AG09309 (cell line): Measurements from ENCODE around the gene RFNG.

Experiments used
- DNase-seq: peaks from one replicate; pipeline ENCODE4 v3.0.0-alpha.2; 2010; ENCODE audit warnings: low read depth
- H3K4me3 ChIP-seq: 2 replicates; pipeline ENCODE4 v1.5.1; 2011; ENCODE audit warnings: mild to moderate bottlenecking, low read depth, low read length, moderate library complexity; ENCODE audit not compliant: control insufficient read depth
- TF ChIP-seq, protein P1 (sequence below): IDR thresholded peaks from 2 replicates; pipeline ENCODE4 v1.5.1; 2011; ENCODE audit warnings: mild to moderate bottlenecking, low read depth, low read length, inconsistent platforms; ENCODE audit not compliant: insufficient read depth, control insufficient read depth; ENCODE audit errors: missing control alignments

The RFNG gene

DNA sequence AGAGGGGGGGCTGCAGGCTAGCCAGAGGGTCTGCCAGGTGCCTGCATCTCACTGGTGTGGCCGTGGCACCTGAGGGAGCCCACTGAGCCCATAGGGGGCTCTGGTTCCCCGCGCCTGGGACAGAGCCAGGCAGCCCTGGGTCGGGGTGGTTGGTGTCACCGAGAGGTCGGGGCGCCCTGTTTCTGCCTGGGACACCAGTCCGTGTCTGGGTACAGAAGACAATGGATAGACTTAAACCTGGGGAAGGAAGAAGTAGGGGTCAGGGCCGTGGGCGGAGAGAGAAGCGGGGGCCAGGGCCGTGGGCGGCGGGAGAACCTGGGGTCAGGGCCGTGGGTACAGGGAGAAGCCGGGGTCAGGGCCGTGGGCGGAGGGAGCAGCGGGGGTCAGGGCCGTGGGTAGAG lies 3.0 kb downstream of the RFNG start:
- H3K4me3 ChIP-seq = no peak overlapping the region
- TF ChIP-seq, protein P1, sequence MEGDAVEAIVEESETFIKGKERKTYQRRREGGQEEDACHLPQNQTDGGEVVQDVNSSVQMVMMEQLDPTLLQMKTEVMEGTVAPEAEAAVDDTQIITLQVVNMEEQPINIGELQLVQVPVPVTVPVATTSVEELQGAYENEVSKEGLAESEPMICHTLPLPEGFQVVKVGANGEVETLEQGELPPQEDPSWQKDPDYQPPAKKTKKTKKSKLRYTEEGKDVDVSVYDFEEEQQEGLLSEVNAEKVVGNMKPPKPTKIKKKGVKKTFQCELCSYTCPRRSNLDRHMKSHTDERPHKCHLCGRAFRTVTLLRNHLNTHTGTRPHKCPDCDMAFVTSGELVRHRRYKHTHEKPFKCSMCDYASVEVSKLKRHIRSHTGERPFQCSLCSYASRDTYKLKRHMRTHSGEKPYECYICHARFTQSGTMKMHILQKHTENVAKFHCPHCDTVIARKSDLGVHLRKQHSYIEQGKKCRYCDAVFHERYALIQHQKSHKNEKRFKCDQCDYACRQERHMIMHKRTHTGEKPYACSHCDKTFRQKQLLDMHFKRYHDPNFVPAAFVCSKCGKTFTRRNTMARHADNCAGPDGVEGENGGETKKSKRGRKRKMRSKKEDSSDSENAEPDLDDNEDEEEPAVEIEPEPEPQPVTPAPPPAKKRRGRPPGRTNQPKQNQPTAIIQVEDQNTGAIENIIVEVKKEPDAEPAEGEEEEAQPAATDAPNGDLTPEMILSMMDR = no peak
- DNase-seq = no peak

DNA sequence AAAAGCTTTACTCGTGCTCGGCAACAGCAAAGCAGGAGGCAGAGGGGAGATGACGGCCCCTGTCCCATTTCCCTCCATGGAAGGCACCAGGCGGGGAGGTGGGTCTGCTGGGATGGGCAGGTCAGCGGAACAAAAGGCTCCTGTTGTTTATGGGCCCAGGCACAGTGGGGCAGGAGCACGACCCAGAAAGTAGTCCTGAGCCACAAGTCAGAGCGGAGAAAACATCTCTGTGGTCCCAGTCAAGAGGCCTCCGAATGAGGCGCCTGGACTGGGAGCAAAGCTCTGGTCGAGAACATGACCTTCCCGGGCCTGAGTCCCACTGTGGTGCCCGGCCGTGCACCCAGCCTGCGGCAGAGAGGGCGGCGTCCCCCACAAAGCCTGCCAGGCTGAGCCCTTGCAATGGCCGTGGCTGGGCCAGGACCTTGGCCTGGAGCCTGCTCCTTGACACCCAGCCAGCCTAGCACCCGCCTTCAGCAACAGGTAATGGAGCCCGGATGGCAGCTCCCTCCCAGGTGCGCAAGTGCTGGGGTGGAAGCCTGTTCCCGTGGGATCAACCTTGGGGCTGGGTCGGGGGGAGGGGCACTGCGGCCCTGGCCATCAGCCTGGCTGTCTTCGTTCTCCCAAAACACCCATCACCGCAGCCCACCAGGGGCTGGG lies 3.6 kb downstream of the RFNG start:
- TF ChIP-seq, protein P1 = no peak
- DNase-seq = no peak
- H3K4me3 ChIP-seq = no peak overlapping the region

DNA sequence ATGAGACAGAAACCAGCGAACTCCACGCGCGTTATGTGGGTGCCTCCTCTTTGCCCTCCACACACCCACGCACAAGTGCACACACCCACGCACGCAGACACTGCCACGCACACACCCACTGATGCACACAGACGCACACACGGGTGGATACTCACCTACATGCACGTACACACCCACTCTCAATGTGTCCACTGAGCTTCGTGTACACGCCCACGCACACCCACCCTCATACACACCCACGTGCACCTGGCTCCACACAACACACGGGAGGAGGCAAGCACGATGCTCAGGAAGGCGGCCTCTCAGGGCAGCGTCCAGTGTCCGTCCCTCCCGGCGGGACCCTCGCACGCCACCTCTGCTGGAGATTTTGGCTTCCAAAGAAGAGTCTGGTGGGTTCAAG lies 4.2 kb downstream of the RFNG start:
- TF ChIP-seq, protein P1 = no peak
- no peak overlapping the region for H3K4me3 ChIP-seq
- DNase-seq = no peak

DNA sequence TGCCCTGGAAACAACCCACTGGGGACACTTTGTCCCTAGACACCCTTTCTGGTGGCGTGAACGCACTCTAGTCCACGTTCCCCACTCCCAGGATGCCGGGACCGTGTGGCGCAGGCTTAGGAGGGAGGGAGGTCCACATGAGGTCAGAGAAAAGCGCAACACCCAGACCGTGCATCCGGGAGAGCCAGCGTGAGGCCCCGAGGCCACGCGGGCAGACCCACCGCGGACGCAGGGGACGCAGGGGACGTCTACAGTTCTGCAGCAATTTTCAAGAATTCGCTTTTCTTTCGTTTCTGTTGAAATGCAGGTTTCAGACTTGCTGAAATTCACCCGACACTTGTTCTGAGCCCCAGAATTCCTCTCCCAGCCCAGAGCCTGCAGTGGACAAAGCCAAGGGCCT lies 4.7 kb downstream of the RFNG start:
- no peak overlapping the region for H3K4me3 ChIP-seq
- TF ChIP-seq, protein P1 = no peak
- no peak for DNase-seq

DNA sequence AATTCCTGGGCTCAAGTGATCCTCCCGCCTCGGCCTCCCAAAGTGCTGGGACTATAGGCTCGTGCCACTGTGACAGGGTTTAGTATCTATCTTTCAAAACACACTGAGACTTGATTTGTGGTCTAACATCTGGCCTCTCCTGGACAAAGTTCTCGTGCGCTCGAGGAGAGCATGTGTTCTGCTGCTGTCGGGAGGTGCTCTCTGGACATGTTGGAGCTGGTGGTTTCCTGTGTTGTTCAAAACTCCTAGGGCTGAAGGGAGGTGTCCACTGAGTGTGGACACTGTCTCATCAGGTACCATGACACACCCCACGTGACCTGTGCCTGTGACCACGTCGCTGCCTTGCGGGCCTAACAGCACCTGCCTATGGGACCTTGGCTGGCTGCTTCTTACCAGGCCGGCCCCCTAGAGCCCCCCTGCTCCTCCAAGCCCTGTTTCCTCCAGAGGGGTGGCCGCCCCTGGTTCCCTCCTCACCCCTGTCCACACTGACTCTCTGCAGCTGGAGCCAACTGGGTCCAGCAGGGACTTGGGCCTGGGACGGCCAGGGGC lies 5.6 kb downstream of the RFNG start:
- TF ChIP-seq, protein P1 = no peak
- DNase-seq = no peak

DNA sequence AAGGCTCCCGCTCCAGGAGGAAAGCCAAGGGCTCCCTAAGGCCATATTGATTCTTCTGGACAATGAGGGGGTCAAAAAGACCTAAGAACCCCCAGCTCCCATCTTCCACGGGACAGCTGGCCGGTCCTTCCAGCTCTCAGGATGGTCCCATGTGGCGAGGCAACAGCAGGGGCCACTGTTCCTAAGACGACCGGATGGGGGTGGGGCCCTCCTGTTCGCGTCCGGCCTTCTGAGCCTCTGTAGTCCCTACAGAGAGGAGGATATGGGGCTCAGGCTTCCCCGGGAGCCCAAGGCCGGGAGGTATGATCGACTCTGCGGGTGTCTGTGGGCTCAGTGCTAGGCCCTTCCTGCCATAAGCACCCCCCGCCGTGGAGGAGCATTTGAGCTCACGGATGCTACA lies 8.1 kb downstream of the RFNG start:
- DNase-seq = no peak
- TF ChIP-seq, protein P1 = no peak
- no peak overlapping the region for H3K4me3 ChIP-seq

More for the DNA sequence above, 5.6 kb downstream of the RFNG start:
- no peak overlapping the region for H3K4me3 ChIP-seq

DNA sequence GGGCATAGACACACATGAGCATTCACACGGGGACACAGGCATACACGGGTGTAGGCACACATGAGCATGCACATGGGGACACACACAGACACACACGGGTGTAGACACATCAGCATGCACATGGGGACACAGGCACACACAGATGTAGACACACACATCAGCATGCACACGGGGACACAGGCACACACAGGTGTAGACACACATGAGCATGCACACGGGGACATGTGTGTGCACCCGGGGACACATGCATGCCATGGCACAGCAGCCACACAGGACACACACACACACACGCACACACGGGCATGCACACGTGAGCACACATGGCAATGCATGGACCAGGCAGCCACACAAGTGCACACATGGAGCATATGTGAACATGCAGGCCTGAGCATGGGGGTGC lies 9.0 kb downstream of the RFNG start:
- TF ChIP-seq, protein P1 = no peak
- DNase-seq = no peak
- H3K4me3 ChIP-seq = no peak overlapping the region
